Lower leg skin (tissue), 4 donors: Measurements from ENCODE around the gene TSHZ2. TPM values are rescaled to one million over a fixed set of nuclear protein-coding genes. Genes with fewer than 3 reads are reported as not detected.

Experiments used
- DNase-seq, 2 donors: peaks; one replicate each; pipeline ENCODE4 v3.0.0-alpha.2; 2019; ENCODE audit warnings: low spot score in 2 of 2
- H3K4me3 ChIP-seq: fragments of 200-600 bp; sonication (generic); 2 replicates; pipeline ENCODE4 v1.5.1; 2017; ENCODE audit warnings: mild to moderate bottlenecking, low read depth; ENCODE audit not compliant: poor library complexity, severe bottlenecking
- CTCF ChIP-seq, 3 donors: fragments of 450-650 bp; IDR thresholded peaks; one replicate each; pipeline ENCODE4 v1.5.1; 2016; ENCODE audit warnings: antibody characterized with exemption in 3 of 3, mild to moderate bottlenecking in 3 of 3, moderate library complexity in 2 of 3
- POLR2A ChIP-seq, 2 donors: fragments of 450-650 bp; IDR thresholded peaks; one replicate each; pipeline ENCODE4 v1.6.1; 2016 to 2017; ENCODE audit warnings: antibody characterized with exemption in 2 of 2, mild to moderate bottlenecking in 1 of 2, moderate library complexity in 1 of 2
- WGBS, 2 donors: methylation state at CpG; one replicate each; pipeline ENCODE4 v1.1.5; 2018; 5-methylcytosine and 5-hydroxymethylcytosine counted together
- intact Hi-C: fragments of 100-400 bp; cut with DNase I; formaldehyde crosslinking; loops from one replicate; pipeline ENCODE4 v1.15.0; 2023; ENCODE audit warnings: low total_unique reads
- total RNA-seq, 4 donors: library from RNA; depleted of rRNA; stranded (reverse); fragments of >200 nt; gene quantifications; one replicate each; pipeline ENCODE4 v1.1.0, GENCODE V29; 2016

TSHZ2 gene
- total RNA-seq, 4 donors from 2014 or later = 8.1 to 25.7 (median 10.5) TPM

- WGBS, 2 donors = 50 to 58% methylated on average over 16 of the region's 16 CpGs
- TF ChIP-seq CTCF (IDR thresholded peaks at IDR 0.05) (no peak), POLR2A (IDR thresholded peaks at IDR 0.05) (no peak)
- DNase-seq = peak in 1 of 2 donors; percentile 18
- intact Hi-C loops = no loop called here
- H3K4me3 ChIP-seq = no peak overlapping the region
These were observed 223.9 kb downstream of the TSHZ2 start for GRCh38 chr20:53195876-53196610.

DNA sequence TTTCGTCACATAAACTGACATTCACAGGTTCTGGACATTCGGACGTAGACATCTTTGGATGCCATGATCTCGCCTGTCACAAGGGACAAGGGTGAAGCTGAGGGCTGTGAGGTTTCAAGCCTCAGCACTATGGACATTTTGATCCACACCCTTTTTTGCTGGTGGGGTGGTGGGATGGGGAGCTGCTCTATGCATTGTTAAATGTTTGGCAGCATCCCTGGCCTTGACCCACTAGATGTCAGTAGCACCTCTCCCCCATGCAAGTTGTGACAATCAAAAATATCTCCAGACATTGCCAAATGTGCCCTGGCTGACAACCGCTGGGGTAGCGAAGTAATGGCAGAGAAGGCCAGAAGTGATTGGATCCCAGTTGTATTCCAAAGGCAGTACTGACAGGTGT lies 229.4 kb downstream of the TSHZ2 start:
- peak in 1 of 2 donors; percentile 74 for DNase-seq
- TF ChIP-seq CTCF (IDR thresholded peaks at IDR 0.05) (no peak), POLR2A (IDR thresholded peaks at IDR 0.05) (no peak)
- no peak overlapping the region for H3K4me3 ChIP-seq
- intact Hi-C loops = no loop called here
- WGBS, 2 donors = 87 to 97% methylated on average over 6 of the region's 6 CpGs

- intact Hi-C loops = no loop called here
These were observed 230.6 kb downstream of the TSHZ2 start for GRCh38 chr20:53202777-53203176.

GRCh38 chr20:53205046-53205445 lies 232.9 kb downstream of the TSHZ2 start:
- peak in 1 of 2 donors; percentile 13 for DNase-seq
- WGBS, 2 donors = 79 to 80% methylated on average over 5 of the region's 5 CpGs
- intact Hi-C loops = no loop called here
- no peak overlapping the region for H3K4me3 ChIP-seq
- TF ChIP-seq POLR2A (IDR thresholded peaks at IDR 0.05) (no peak), CTCF (IDR thresholded peaks at IDR 0.05) (no peak)

More at GRCh38 chr20:53202777-53203176, 230.6 kb downstream of the TSHZ2 start:
- DNase-seq = peak in 1 of 2 donors; percentile 17
- H3K4me3 ChIP-seq = no peak overlapping the region
- WGBS, 2 donors = 29 to 37% methylated on average over 3 of the region's 3 CpGs
- TF ChIP-seq POLR2A (IDR thresholded peaks at IDR 0.05) (no peak), CTCF (IDR thresholded peaks at IDR 0.05) (no peak)

GRCh38 chr20:53208110-53208832 lies 236.1 kb downstream of the TSHZ2 start:
- TF ChIP-seq CTCF (IDR thresholded peaks at IDR 0.05) (no peak), POLR2A (IDR thresholded peaks at IDR 0.05) (no peak)
- H3K4me3 ChIP-seq = no peak overlapping the region
- DNase-seq = peak in 1 of 2 donors; percentile 20
- 74 to 79% methylated on average over 11 of the region's 11 CpGs for WGBS, 2 donors
- intact Hi-C loops = no loop called here
